Esophagus muscularis mucosa (tissue), 2 donors: ENCODE measurements around the gene MGLL.

Experiments
- EP300 ChIP-seq: sonication (generic); formaldehyde crosslinking; IDR thresholded peaks from one replicate; pipeline ENCODE4 v1.6.1; 2017; ENCODE audit warnings: antibody characterized with exemption
- POLR2A ChIP-seq: fragments of 450-650 bp; IDR thresholded peaks from one replicate; pipeline ENCODE4 v1.6.1; 2017; ENCODE audit warnings: antibody characterized with exemption, moderate library complexity, mild to moderate bottlenecking, low read depth

DNA sequence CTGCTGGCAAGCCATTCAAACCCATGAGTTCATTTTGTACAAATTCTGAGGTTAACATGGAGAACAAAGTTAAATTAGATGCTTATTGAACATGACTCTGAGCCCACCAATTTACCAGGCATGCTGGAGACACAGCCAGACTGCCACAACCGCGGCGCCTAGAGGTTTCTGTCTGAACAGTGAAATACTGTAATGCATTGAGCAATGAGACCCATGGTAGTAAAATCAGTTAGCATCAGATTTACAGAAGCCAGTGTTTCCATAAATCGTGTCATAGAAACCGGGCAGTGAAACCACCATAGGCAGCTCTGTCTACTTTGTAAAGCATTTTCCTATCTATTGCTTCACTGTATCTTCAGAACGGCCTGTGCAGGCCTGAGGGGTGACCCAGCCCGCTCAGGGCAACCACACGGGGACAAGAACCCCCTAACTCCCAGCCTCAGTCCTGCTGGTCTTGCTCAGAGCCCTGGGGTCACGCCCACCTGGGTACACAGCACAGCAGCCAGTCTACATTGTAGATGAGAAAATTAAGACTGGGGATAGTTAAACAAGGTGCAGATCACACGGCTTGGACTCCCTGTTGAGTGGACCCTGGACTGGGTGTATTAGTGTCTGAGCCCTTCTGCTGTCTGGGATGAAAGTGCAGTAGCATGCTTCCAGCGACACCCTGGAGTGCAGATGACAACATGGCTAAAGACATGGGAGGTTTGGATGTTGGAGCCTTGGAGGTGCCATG, 44.2 kb downstream of the MGLL start:
- TF ChIP-seq EP300 (no peak), POLR2A (no peak)
